Stimulated activated CD4-positive, alpha-beta T cell treated with anti-CD3 and anti-CD28 coated beads, TNF-alpha, amount 100 ng/mL, for 24 hours (primary cell): ENCODE measurements around the gene TCN2.
"Not testable (repeated sequence)": the region's sequence is repeated elsewhere in the genome, so short reads cannot be mapped to it uniquely, and the experiment has no call there.

ENCODE experiments used
- DNase-seq, 3 experiments: peaks; one replicate each; pipeline ENCODE4 v3.0.0-alpha.2; 2020; ENCODE audit warnings: low read depth in 3 of 3

TCN2 gene

GRCh38 chr22:30578481-30578880, 28.5 kb upstream of the TCN2 start:
- DNase-seq, result no peak

- DNase-seq, result no peak
These were observed 26.1 kb upstream of the TCN2 start for GRCh38 chr22:30580896-30581295.

- DNase-seq, result no peak
These were observed 24.9 kb upstream of the TCN2 start for GRCh38 chr22:30582051-30582450.

GRCh38 chr22:30582788-30583545, 24.0 kb upstream of the TCN2 start:
- DNase-seq, result no peak

- DNase-seq, result no peak
These were observed 22.5 kb upstream of the TCN2 start for GRCh38 chr22:30584441-30584840.

GRCh38 chr22:30586414-30586813, 20.6 kb upstream of the TCN2 start:
- no peak for DNase-seq

- no peak for DNase-seq
These were observed 15.8 kb upstream of the TCN2 start for GRCh38 chr22:30591191-30591587.

- peak; percentile 87 to 91 (median 91) for DNase-seq
These were observed 15.2 kb upstream of the TCN2 start, which contains the start of gene PES1 for GRCh38 chr22:30591588-30592359. TSS of gene PES1 (minus strand) at chr22:30591910. CDS start at chr22:30591833, 77 bp downstream.

- not testable (repeated sequence) for DNase-seq
These were observed 14.6 kb upstream of the TCN2 start for GRCh38 chr22:30592360-30592713.

GRCh38 chr22:30596199-30596598, 10.8 kb upstream of the TCN2 start:
- no peak for DNase-seq

GRCh38 chr22:30596886-30597285, 10.1 kb upstream of the TCN2 start:
- no peak for DNase-seq

GRCh38 chr22:30598986-30599385, 8.0 kb upstream of the TCN2 start:
- no peak for DNase-seq

- DNase-seq, result no peak
These were observed 6.1 kb upstream of the TCN2 start for GRCh38 chr22:30600921-30601320.

GRCh38 chr22:30601464-30601863, 5.5 kb upstream of the TCN2 start:
- no peak for DNase-seq

- DNase-seq, result no peak
These were observed 4.9 kb upstream of the TCN2 start for GRCh38 chr22:30602049-30602448.

- no peak for DNase-seq
These were observed 3.2 kb upstream of the TCN2 start for GRCh38 chr22:30603801-30604200.

GRCh38 chr22:30604723-30605122, 2.3 kb upstream of the TCN2 start:
- DNase-seq, result no peak

GRCh38 chr22:30605449-30606110, 1.4 kb upstream of the TCN2 start:
- peak in 1 of 3 experiments; percentile 42 for DNase-seq

GRCh38 chr22:30607300-30607930, 441 bp downstream of the TCN2 start:
- DNase-seq, result no peak

- DNase-seq, result no peak
These were observed 965 bp downstream of the TCN2 start for GRCh38 chr22:30607939-30608338.

- DNase-seq, result no peak
These were observed 2.5 kb downstream of the TCN2 start for GRCh38 chr22:30609260-30610185.
